Activated T-cell treated with anti-CD3 and anti-CD28 coated beads, Interleukin-2, amount 50 U/mL, for 1 hour (primary cell): ENCODE data around the gene SLC16A10.

ENCODE experiments used
- DNase-seq: peaks from one replicate; pipeline ENCODE4 v3.0.0-alpha.2; 2020

Gene SLC16A10

DNA sequence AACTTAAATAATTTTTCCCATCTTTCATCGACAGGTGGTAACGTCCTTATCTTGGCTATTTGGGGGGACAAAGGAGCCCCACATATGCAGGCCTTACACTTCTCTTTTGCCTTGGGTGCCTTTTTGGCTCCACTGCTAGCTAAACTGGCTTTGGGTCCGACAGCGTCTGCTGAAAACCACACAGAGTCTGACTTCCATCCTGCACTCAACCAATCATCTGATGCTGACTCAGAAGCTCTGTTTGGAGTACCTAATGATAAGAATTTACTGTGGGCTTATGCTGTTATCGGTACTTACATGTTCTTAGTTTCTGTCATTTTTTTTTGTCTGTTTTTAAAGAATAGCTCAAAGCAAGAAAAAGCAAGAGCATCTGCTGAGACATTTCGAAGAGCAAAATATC lies 178.5 kb downstream of the SLC16A10 start:
- no peak for DNase-seq

DNA sequence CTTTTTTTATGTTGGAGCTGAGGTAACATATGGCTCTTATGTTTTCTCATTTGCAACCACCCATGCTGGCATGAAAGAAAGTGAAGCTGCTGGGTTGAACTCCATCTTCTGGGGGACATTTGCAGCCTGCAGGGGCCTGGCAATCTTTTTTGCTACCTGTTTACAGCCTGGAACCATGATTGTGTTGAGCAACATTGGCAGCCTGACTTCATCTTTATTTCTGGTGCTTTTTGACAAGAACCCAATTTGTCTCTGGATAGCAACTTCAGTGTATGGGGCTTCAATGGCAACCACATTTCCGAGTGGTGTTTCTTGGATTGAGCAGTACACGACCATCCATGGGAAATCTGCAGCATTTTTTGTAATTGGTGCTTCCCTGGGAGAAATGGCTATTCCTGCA lies 179.0 kb downstream of the SLC16A10 start:
- DNase-seq, result no peak

DNA sequence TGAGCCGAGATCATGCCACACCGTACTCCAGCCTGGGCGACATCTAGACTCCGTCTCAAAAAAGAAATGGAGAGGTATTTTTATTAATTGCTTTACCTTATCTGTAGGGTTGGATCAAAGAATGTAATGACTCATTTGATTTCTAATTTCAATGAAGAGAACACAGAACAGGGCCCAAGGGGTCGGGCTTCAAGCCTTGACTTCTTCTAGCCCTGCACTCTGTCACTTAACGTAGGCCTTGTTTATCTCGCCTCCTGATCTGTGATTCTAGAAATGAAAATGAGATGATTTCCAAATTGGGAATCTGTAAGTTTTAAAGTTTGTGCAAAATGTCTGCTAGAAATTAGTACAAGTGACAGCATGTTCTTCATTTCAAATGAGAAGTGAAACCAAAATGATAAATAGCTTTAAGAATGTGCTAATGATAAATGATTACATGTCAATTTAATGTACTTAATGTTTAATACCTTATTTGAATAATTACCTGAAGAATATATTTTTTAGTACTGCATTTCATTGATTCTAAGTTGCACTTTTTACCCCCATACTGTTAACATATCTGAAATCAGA lies 180.5 kb downstream of the SLC16A10 start:
- DNase-seq, result no peak

DNA sequence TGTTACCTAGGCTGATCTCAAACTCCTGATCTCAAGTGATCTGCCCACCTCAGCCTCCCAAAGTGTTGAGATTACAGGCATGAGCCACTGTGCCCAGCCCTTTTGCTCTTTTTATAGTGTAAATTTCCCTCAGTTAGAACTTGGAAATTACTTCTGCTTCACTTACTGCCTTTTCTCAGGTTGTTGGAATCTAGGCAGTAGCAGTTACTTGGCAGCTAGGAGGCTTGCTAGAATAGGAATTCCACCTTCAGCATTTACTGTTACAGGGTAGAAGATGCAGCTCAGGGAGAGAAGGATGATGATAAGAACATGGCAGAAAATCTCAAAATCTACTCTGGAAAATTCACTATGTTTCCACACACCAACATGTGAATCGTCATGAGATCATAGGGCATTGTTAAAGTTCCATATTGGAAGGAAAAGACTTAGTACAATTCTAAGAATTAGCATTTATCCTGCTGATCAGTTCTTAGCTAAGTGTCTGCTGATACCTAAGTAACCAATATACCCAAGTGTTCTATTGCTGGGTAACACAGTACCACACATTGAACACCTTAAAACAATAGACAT lies 182.2 kb downstream of the SLC16A10 start:
- DNase-seq, result no peak

DNA sequence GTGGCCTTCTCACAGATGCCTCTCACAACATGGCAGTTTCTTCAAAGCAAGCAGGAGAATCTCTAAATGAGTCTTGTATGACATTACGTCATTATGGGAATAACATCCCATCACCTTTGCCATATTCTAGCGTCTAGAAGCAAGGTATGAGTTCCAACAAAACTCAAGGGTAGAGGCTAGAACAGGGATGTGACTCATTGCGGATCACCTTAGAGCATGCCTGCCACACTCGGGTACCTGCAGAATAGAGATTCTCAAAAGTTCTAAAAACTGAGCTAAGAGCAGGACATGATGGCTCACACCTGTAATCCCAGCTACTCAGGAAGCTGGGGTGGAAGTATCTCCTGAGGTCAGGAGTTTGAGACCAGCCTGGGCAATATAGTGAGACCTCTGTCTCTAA lies 182.8 kb downstream of the SLC16A10 start:
- no peak for DNase-seq

DNA sequence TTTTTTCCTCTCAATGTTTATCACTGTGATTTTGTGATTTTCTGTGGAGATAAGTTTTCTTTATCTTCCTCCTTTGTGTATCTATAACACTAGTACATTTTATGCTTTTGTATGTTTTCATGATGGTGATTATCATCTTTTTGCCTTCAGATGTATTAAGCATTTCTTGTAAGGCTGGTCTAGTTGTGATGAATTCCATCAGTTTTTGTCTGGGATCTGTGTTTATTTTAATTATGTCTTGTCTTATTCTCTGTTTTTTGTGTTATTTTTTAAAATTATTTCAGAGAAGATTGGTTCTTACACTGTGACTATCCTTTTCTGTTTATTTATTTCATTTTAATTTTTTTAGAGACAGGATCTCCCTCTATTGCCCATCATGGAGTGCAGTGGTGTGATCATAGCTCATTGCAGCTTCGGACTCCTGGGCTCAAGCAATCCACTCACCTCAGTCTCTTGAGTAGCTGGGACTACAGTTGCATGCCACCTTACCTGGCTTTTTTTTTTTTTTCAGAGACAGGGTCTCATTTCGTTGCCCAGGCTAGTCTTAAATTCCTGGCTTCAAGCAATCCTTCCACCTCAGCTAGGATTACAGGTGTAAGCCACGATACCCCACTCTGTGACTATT lies 187.4 kb downstream of the SLC16A10 start:
- DNase-seq, result no peak

DNA sequence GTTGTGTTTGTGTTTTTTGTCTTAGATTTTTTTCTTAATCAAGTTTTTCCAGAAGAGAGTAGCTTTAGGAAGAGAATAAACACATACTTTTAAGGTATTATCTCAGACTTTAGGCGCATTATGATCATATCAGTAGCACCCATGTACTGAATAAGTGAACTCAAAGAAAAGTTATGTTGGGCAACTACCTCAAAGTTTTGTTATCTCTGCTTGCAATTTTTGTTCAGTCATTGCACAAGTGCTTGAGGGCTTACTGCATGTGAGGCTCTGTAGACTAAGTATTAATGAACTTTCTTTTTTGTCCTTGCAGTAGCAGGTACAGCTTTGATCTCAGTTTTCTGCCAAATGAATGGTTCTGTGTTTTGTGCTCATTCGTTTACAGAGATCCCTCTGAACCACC lies 189.0 kb downstream of the SLC16A10 start:
- DNase-seq, result no peak

DNA sequence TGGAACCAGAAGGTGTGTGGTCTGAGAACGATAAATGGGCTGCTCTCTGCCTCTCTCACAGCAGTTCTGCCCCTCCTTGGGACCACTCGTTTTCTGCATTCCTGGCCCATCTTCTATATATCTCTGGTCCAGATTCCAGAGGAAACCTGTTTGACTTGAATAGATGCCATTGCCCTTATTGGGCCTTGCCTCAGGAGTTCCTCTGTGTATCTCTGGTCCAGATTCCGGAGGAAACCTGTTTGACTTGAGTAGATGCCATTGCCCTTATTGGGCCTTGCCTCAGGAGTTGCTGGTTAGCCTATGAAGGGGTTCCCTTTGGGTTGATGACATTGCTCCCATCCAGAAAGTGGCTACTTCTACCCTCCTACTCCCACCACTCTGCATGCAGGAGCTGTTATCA lies 189.4 kb downstream of the SLC16A10 start:
- no peak for DNase-seq

DNA sequence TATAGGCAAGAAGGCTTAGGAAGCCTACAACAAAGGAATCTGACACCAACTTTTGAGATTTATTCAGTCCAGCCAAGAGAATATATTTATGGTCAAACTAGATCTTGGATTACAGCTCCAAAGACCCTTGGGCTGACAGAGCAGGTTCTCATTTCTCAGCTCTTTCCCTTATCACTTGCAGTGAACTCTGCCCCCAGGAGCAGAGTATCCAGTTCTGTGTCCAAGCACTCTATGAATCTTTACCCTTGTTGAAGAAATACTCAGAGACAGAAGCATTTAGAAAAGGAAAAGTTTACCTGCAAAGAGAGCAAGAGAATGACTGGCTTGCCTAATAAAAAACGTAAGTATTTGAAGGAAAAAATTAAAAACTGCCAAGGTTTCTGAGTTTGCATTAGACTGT lies 190.5 kb downstream of the SLC16A10 start:
- DNase-seq, result no peak

DNA sequence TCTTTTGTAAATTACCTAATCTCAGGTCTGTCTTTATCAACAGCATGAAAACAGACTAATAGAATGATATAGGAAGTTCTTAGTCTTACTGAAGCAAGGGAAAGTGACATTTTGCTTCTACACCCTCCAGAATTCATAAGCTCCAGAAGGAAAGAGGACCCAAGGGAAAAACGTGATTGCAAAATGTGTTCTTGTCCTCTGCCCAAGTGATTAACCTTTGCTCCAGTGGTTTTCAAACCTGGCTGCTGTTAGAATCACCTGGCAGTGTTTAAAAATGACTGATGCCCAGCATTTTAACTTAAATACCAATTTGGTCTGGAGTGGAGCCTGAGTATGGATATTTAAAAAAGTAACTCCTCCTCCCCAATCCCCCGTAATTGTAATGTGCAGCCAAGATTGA lies 191.4 kb downstream of the SLC16A10 start:
- no peak for DNase-seq

DNA sequence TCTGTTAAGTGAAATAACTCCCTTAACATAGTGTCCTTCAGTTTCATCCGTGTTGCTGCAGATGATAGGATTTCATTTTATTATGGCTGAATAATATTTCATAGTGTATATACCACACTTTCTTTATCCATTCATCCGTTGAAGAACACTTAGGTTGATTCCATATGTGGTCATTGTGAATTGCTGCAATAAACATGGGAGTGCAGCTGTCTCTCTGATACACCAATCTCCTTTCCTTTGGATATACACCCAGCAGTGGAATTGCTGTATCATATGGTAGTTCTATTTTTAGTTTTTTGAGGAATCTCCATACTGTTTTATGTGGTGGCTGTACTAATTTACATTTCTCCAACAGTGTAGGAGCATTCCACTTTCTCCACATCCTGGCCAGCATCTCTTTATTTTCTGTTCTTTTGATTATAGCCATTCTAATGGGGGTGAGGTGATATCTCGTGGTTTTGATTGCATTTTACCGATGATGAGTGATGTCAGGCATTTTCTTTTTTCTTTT lies 193.2 kb downstream of the SLC16A10 start:
- DNase-seq, result no peak
